HCT116 (cell line): ENCODE data around the gene HOXD3. TPM values are rescaled to one million over a fixed set of nuclear protein-coding genes. Genes with fewer than 3 reads are reported as not detected.

ENCODE experiments used
- ATAC-seq: fragments of 200-7000 bp; cut with Tn5 transposase; 2 replicates; pipeline ENCODE4 v1.9.1; 2020; ENCODE audit warnings: mild to moderate bottlenecking, moderate library complexity
- BruUV-seq: library from RNA; stranded (reverse); fragments of 400-500 nt; replicated peaks from 2 replicates; lab custom pipeline; 2021; lab: Mats Ljungman, UMichigan
- CTCF ChIA-PET: fragments of 300-600 bp; sonication (Branson Sonifier 250); formaldehyde crosslinking; loops from one replicate; lab custom pipeline; 2021; ENCODE audit warnings: antibody characterized with exemption; lab: Charles Lee
- POLR2A ChIA-PET: fragments of 300-600, 350-600 bp; sonication (Branson Sonifier 250); formaldehyde crosslinking; loops from one replicate; lab custom pipeline; 2021; ENCODE audit warnings: antibody characterized with exemption; lab: Charles Lee
- RAD21 ChIA-PET, 2 experiments: fragments of 300-600 bp; sonication (Branson Sonifier 250); formaldehyde crosslinking; loops; one replicate each; lab custom pipeline; 2023; ENCODE audit warnings: low total read pairs in 2 of 2; ENCODE audit not compliant: uncharacterized antibody in 2 of 2, unreplicated experiment in 2 of 2, low non-redundant PET in 1 of 2; lab: Charles Lee
- DNase-seq: peaks from one replicate; pipeline ENCODE4 v3.0.0-alpha.2; 2010; ENCODE audit warnings: low read depth, low spot score
- H2AFZ ChIP-seq: fragments of 200-600 bp; shearing (Covaris generic), sonication (generic); 2 replicates; pipeline ENCODE4 v1.6.1; 2017; ENCODE audit warnings: low read depth, mixed run types, mixed read lengths, antibody characterized with exemption, low read length; ENCODE audit not compliant: poor library complexity, severe bottlenecking
- H3K27ac ChIP-seq: 2 replicates; pipeline ENCODE4 v1.5.1; 2012; ENCODE audit warnings: low read depth, low read length
- H3K27me3 ChIP-seq: fragments of 200-600 bp; sonication (generic); 2 replicates; pipeline ENCODE4 v1.6.1; 2016; ENCODE audit warnings: mixed run types, low read length, mixed read lengths; ENCODE audit not compliant: insufficient read depth
- H3K36me3 ChIP-seq, 2 experiments: fragments of 200-500 bp in 1 of 2; fragments of 200-600 bp in 1 of 2; sonication (Bioruptor generic) in 1 of 2; sonication (generic) in 1 of 2; 2 replicates each; pipeline versions ENCODE4 v1.5.1 to v1.6.1; 2014 to 2016; ENCODE audit warnings: low read length in 2 of 2, inconsistent platforms in 1 of 2, mixed read lengths in 1 of 2, mixed run types in 1 of 2; ENCODE audit not compliant: insufficient read depth in 2 of 2, control insufficient read depth in 1 of 2
- H3K4me1 ChIP-seq, 2 experiments: fragments of 200-600 bp in 1 of 2; sonication (generic) in 1 of 2; 2 replicates each; pipeline versions ENCODE4 v1.5.1 to v1.6.1; 2012 to 2017; ENCODE audit warnings: low read length in 2 of 2, inconsistent platforms in 1 of 2, mild to moderate bottlenecking in 1 of 2, mixed read lengths in 1 of 2, mixed run types in 1 of 2, moderate library complexity in 1 of 2; ENCODE audit not compliant: insufficient read depth in 2 of 2, control insufficient read depth in 1 of 2
- H3K4me2 ChIP-seq: fragments of 200-600 bp; sonication (generic); 2 replicates; pipeline ENCODE4 v1.6.1; 2017; ENCODE audit warnings: mixed run types, low read length, mixed read lengths
- H3K4me3 ChIP-seq, 2 experiments: fragments of 200-600 bp in 1 of 2; sonication (generic) in 1 of 2; replicated peaks in 1 of 2; 2 replicates each; pipeline ENCODE4 v1.5.1; 2011 to 2016; ENCODE audit warnings: low read length in 2 of 2, control low read depth in 1 of 2, low read depth in 1 of 2, mild to moderate bottlenecking in 1 of 2, mixed read lengths in 1 of 2, mixed run types in 1 of 2
- H3K79me2 ChIP-seq: fragments of 200-600 bp; sonication (generic); 2 replicates; pipeline ENCODE4 v1.6.1; 2017; ENCODE audit warnings: mild to moderate bottlenecking, mixed run types, low read length, moderate library complexity, mixed read lengths; ENCODE audit not compliant: insufficient read depth
- H3K9ac ChIP-seq: fragments of 200-600 bp; sonication (generic); 2 replicates; pipeline ENCODE4 v1.6.1; 2016; ENCODE audit warnings: low read length, mixed read lengths
- H3K9me2 ChIP-seq: fragments of 200-600 bp; sonication (generic), shearing (Covaris generic); 2 replicates; pipeline ENCODE4 v1.6.1; 2017; ENCODE audit warnings: mixed run types, mild to moderate bottlenecking, moderate library complexity; ENCODE audit not compliant: insufficient read depth
- H3K9me3 ChIP-seq, 2 experiments: fragments of 200-500 bp in 1 of 2; fragments of 200-600 bp in 1 of 2; sonication (Bioruptor generic) in 1 of 2; sonication (generic) in 1 of 2; 2 replicates each; pipeline ENCODE4 v1.6.1; 2014 to 2017; ENCODE audit warnings: low read length in 2 of 2, mixed read lengths in 2 of 2, inconsistent platforms in 1 of 2, low read depth in 1 of 2, mild to moderate bottlenecking in 1 of 2, mixed run types in 1 of 2, moderate library complexity in 1 of 2; ENCODE audit not compliant: control insufficient read depth in 1 of 2, insufficient read depth in 1 of 2
- H4K20me1 ChIP-seq: fragments of 200-600 bp; sonication (generic), shearing (Covaris generic); 2 replicates; pipeline ENCODE4 v1.6.1; 2017; ENCODE audit warnings: mixed run types, mild to moderate bottlenecking, moderate library complexity; ENCODE audit not compliant: insufficient read depth
- CBX3 ChIP-seq: IDR thresholded peaks from 2 replicates; pipeline ENCODE4 v1.6.1; 2012; ENCODE audit warnings: low read depth
- CEBPB ChIP-seq: IDR thresholded peaks from 2 replicates; pipeline ENCODE4 v1.6.1; 2012; ENCODE audit warnings: low read depth
- EGR1 ChIP-seq: IDR thresholded peaks from 2 replicates; pipeline ENCODE4 v1.6.1; 2012; ENCODE audit warnings: low read depth
- ELF1 ChIP-seq: IDR thresholded peaks from 2 replicates; pipeline ENCODE4 v1.6.1; 2012; ENCODE audit warnings: low read depth, borderline replicate concordance
- EZH2phosphoT487 ChIP-seq: fragments of 200-600 bp; IDR thresholded peaks from 2 replicates; pipeline ENCODE4 v1.6.1; 2018; ENCODE audit warnings: antibody characterized with exemption, borderline replicate concordance
- JUND ChIP-seq: IDR thresholded peaks from 2 replicates; pipeline ENCODE4 v1.6.1; 2012
- POLR2A ChIP-seq: IDR thresholded peaks from 2 replicates; pipeline ENCODE4 v1.7.0; 2011; ENCODE audit warnings: borderline replicate concordance; ENCODE audit not compliant: insufficient read depth, insufficient read length; ENCODE audit errors: extremely low read depth
- POLR2AphosphoS5 ChIP-seq: IDR thresholded peaks from 2 replicates; pipeline ENCODE4 v1.6.1; 2011; ENCODE audit warnings: mild to moderate bottlenecking, low read depth, low read length, moderate library complexity
- REST ChIP-seq: IDR thresholded peaks from 2 replicates; pipeline ENCODE4 v1.6.1; 2012; ENCODE audit warnings: low read depth
- SIN3A ChIP-seq: IDR thresholded peaks from 2 replicates; pipeline ENCODE4 v1.6.1; 2012; ENCODE audit warnings: low read depth
- SP1 ChIP-seq: IDR thresholded peaks from 2 replicates; pipeline ENCODE4 v1.6.1; 2012; ENCODE audit warnings: low read depth
- SRF ChIP-seq: IDR thresholded peaks from 2 replicates; pipeline ENCODE4 v1.6.1; 2012; ENCODE audit warnings: low read depth
- TCF7L2 ChIP-seq: IDR thresholded peaks from 2 replicates; pipeline ENCODE4 v1.7.0; 2011; ENCODE audit warnings: borderline replicate concordance, inconsistent platforms; ENCODE audit not compliant: insufficient read depth, insufficient read length; ENCODE audit errors: extremely low read depth
- YY1 ChIP-seq: IDR thresholded peaks from 2 replicates; pipeline ENCODE4 v1.6.1; 2011; ENCODE audit warnings: low read length, low read depth, moderate library complexity, mild to moderate bottlenecking; ENCODE audit not compliant: insufficient replicate concordance; ENCODE audit errors: extremely low read depth
- ZBTB33 ChIP-seq: IDR thresholded peaks from 2 replicates; pipeline ENCODE4 v1.6.1; 2011; ENCODE audit warnings: mild to moderate bottlenecking, low read length, moderate library complexity; ENCODE audit not compliant: insufficient replicate concordance; ENCODE audit errors: extremely low read depth
- ZFX ChIP-seq: fragments of 450-650 bp; IDR thresholded peaks from 2 replicates; pipeline ENCODE4 v1.6.1; 2017
- ZNF274 ChIP-seq: fragments of 200-500 bp; sonication (Bioruptor generic); IDR thresholded peaks from 2 replicates; pipeline ENCODE4 v1.6.1; 2014; ENCODE audit warnings: mild to moderate bottlenecking, low read depth, low read length, inconsistent platforms
- intact Hi-C: fragments of 100-400 bp; cut with micrococcal nuclease; formaldehyde crosslinking; loops from 2 replicates; pipeline ENCODE4 v1.10.0; 2022
- total RNA-seq: library from RNA; stranded (reverse); gene quantifications from one replicate; pipeline ENCODE4 v1.2.1, GENCODE V29; 2021; ENCODE audit not compliant: unreplicated experiment
- TF ChIP-seq, protein P1 (sequence below): IDR thresholded peaks from 2 replicates; pipeline ENCODE4 v1.6.1; 2012
- TF ChIP-seq, protein P2 (sequence below): IDR thresholded peaks from 2 replicates; pipeline ENCODE4 v1.6.1; 2012

Gene HOXD3
- total RNA-seq, 1 experiment from 2014 or later: 1.4 TPM

DNA sequence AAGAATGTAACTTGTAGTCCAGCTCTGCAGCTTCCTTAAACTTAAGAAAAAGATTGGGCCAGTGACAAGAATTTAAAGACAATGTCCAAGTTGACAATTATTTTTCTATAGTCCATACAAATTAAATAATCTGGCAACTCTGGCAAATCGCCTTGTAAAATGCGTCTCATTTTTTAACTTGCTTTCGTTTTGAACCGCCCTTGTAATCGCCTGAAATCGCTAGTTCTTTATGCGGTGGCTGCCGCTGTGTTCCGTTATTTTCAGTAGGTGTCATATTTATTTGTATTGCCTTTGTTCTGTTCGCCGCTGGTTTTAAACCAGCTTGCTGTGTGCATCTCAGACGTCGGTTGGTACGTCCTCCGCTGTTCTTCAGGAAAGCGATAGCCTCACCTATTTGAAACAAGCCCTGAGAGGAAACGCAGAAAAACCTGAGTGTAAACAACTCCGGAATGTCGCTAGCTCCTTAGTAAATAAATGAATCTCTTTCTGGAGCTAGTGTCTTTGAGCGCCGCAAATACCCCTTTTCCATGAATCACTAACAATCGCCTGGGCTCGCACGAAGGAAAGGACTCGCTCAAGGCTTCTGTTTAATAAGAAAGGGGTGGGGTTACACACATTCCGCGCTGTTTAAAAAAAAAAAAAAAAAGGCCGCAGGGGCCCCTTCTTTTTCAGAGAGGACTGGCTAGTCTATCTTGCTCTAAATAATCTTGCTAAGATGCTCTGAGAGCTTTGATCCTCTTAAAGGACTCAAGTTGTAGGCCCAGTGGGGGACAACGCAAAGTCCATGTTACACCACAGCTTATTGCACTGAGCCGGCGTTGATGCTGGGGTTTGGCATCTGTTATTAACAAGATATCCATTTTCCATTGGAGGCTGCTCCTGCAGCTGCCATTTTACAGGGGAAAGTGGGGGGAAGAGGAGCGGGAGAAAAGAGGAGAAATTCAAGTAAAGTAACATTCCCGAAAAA lies 24.6 kb upstream of the HOXD3 start:
- Histone ChIP-seq H3K4me1 (peaks cover 9 to 29% of the 10 kb centered on the region in 2 experiments; a peak in 3 of 4 replicates), H3K79me2 (no peaks in the 10 kb centered on the region)
- no peak for TF ChIP-seq YY1
- TF ChIP-seq, protein P1, sequence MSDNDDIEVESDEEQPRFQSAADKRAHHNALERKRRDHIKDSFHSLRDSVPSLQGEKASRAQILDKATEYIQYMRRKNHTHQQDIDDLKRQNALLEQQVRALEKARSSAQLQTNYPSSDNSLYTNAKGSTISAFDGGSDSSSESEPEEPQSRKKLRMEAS: no peak
- TF ChIP-seq REST: no peak
- TF ChIP-seq ZBTB33: no peak
- TF ChIP-seq CBX3: no peak
- TF ChIP-seq SRF: no peak
- TF ChIP-seq EZH2phosphoT487: no peak
- TF ChIP-seq POLR2A: no peak
- TF ChIP-seq JUND: no peak
- TF ChIP-seq SP1: no peak
- TF ChIP-seq EGR1: no peak
- TF ChIP-seq ZFX: no peak
- TF ChIP-seq POLR2AphosphoS5: no peak
- TF ChIP-seq, protein P2, sequence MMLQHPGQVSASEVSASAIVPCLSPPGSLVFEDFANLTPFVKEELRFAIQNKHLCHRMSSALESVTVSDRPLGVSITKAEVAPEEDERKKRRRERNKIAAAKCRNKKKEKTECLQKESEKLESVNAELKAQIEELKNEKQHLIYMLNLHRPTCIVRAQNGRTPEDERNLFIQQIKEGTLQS: no peak
- TF ChIP-seq ELF1: no peak
- no peak for TF ChIP-seq ZNF274
- no peak for TF ChIP-seq CEBPB
- TF ChIP-seq SIN3A: no peak
- no peak for TF ChIP-seq TCF7L2
- TF ChIP-seq, all 23 proteins: peak for 0
- Histone ChIP-seq H3K9me3 (no peaks in the 10 kb centered on the region), H3K36me3 (no peaks in the 10 kb centered on the region), H3K27me3 (no peaks in the 10 kb centered on the region), H3K27ac (no peak overlapping the region), H3K4me3 (no peak overlapping the region), H3K4me2 (no peak overlapping the region), H4K20me1 (no peaks in the 10 kb centered on the region), H2AFZ (no peak overlapping the region), H3K9ac (no peak overlapping the region), H3K9me2 (no peaks in the 10 kb centered on the region)
- DNase-seq (no peak), ATAC-seq (no peak)
- intact Hi-C loops: no loop called here
- POLR2A ChIA-PET: no interaction called here
- CTCF ChIA-PET: interaction anchor here (0.9 to 3.7 kb wide), 8 partner anchors 8 to 522 kb away, joined by 3 to 19 read pairs (median 6); no protein-coding TSS in a partner anchor
- BruUV-seq: no TSS peak
- RAD21 ChIA-PET: no interaction called here
